Measurements from ENCODE around the gene IKZF1. TPM values are rescaled to one million over a fixed set of nuclear protein-coding genes. Genes with fewer than 3 reads are reported as not detected.

The IKZF1 gene
- total and polyA plus RNA-seq, 2 of the 13 experiments (the other 11 are each of a cell fraction or from before 2014, with no cell fraction given) = not detected

DNA sequence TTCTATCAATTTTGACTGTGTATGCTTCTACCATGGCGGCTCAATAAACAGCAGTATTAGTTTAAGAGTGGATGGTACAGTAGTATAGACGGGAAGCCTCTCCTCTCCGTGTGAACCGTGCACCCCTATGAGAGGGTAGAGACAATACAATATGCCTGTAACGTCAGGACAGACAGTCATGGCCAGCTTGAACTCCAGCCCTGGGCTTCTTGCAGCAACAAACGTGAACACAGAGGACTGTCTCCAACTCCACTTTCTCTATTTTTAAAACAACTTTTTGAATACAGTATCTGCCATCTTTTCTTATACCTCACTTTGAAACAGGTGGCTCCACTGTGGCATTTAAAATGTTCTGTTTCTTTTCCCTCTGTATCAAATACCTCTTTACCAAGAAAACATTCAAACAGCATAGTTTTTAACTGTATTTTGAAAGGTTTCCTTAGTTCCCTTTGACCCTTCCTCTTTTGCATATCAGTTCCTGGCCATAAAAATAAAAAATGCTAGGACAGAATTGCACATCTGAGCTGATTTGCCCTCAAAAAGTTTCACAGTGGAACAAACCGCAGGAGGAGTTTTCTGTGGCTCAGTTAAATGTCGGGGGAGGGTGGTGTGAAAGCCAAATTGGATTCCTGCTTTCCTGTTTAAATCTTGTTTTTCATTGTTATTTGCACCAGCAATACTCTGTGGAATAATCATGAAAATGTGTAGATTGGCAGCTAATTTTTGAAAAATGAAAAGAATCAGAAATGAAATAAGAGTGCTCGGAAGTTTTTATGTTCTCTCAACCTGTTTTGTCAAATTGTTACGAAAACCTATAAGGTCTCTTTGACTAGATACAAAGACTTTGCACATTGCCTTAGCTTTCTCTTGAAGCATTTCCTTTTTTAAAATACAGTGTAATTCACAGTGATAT, 8.0 kb downstream of the IKZF1 start:
- Histone ChIP-seq H3K4me2 (ENCODE audit: low read depth, low read length) (no peak overlapping the region), H3K4me3 (replicated peaks in 1 of 3; ENCODE audit: insufficient read depth in 1 of 3, low read depth in 2 of 3, low read length in 3 of 3) (no peak overlapping the region), H3K27ac (ENCODE audit: extremely low read length, insufficient read depth, low read length) (no peak overlapping the region), H3K36me3 (replicated peaks in 1 of 2; ENCODE audit: control insufficient read depth in 1 of 2, insufficient read depth in 2 of 2, low read length in 2 of 2) (no peaks in the 10 kb centered on the region), H3K9me3 (ENCODE audit: low read length) (no peaks in the 10 kb centered on the region), H3K9ac (ENCODE audit: insufficient read depth, low read depth, low read length) (no peak overlapping the region), H3K79me2 (ENCODE audit: insufficient read depth, low read length) (no peaks in the 10 kb centered on the region), H2AFZ (ENCODE audit: low read length) (no peak overlapping the region), H3K27me3 (ENCODE audit: control insufficient read depth in 1 of 2, insufficient read depth in 2 of 2, low read length in 2 of 2) (peaks cover 6 to 65% of the 10 kb centered on the region in 2 experiments; a peak in 4 of 5 replicates), H4K20me1 (ENCODE audit: insufficient read depth, low read length) (no peaks in the 10 kb centered on the region), H3K4me1 (ENCODE audit: insufficient read depth, low read length) (no peaks in the 10 kb centered on the region)
- BruUV-seq (replicated peaks) = no TSS peak
- DNase-seq (ENCODE audit: low spot score) = no peak
- WGBS (ENCODE audit: low lambda C conversion rate) = 11% methylated on average over 10 of the region's 10 CpGs
- TF ChIP-seq ZFP41 (CRISPR knock-in tag; IDR thresholded peaks at IDR 0.05; ENCODE audit: borderline replicate concordance) = no peak
- TF ChIP-seq MYNN (CRISPR knock-in tag; IDR thresholded peaks at IDR 0.05; ENCODE audit: low read depth) = no peak
- no peak for TF ChIP-seq KLF11 (CRISPR knock-in tag; IDR thresholded peaks at IDR 0.05)
- TF ChIP-seq CEBPB (IDR thresholded peaks at IDR 0.05; ENCODE audit: borderline replicate concordance, low read depth, low read length) = no peak
- no peak for TF ChIP-seq FOXP1 (IDR thresholded peaks at IDR 0.05)
- no peak for TF ChIP-seq FOXP1 (CRISPR knock-in tag; IDR thresholded peaks at IDR 0.05)
- TF ChIP-seq ZNF746 (CRISPR knock-in tag; IDR thresholded peaks at IDR 0.05) = no peak
- no peak for TF ChIP-seq ZNF350 (CRISPR knock-in tag; IDR thresholded peaks at IDR 0.05; ENCODE audit: borderline replicate concordance, low read depth)
- TF ChIP-seq ZNF563 (CRISPR knock-in tag; IDR thresholded peaks at IDR 0.05) = no peak
- no peak for TF ChIP-seq CAMTA2 (CRISPR knock-in tag; IDR thresholded peaks at IDR 0.05; ENCODE audit: borderline replicate concordance)
- TF ChIP-seq ZNF589 (CRISPR knock-in tag; conservative IDR thresholded peaks at IDR 0.05) = no peak
- intact Hi-C loops (cut with micrococcal nuclease; ENCODE audit: unreplicated experiment) (no loop called here), in situ Hi-C loops (cut with HindIII; ENCODE audit: extremely low pct_ligation_motif_present, low pct_unique_long_range_greater_than_20kb) (no loop called here)
- POLR2A ChIA-PET = no interaction called here
- no peak for FAIRE-seq
- no peak for ATAC-seq
- CTCF ChIA-PET (ENCODE audit: low intra/inter-chr PET ratio, low total read pairs) = no interaction called here
